AG20443 (cell line): ENCODE data around the gene PAGE2.
"Not testable (repeated sequence)": the region's sequence is repeated elsewhere in the genome, so short reads cannot be mapped to it uniquely, and the experiment has no call there.

ENCODE experiments used
- DNase-seq: peaks from one replicate; pipeline ENCODE4 v3.0.0; 2012; ENCODE audit warnings: low spot score, mixed read lengths

PAGE2 gene, protein sequence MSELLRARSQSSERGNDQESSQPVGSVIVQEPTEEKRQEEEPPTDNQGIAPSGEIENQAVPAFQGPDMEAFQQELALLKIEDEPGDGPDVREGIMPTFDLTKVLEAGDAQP

DNA sequence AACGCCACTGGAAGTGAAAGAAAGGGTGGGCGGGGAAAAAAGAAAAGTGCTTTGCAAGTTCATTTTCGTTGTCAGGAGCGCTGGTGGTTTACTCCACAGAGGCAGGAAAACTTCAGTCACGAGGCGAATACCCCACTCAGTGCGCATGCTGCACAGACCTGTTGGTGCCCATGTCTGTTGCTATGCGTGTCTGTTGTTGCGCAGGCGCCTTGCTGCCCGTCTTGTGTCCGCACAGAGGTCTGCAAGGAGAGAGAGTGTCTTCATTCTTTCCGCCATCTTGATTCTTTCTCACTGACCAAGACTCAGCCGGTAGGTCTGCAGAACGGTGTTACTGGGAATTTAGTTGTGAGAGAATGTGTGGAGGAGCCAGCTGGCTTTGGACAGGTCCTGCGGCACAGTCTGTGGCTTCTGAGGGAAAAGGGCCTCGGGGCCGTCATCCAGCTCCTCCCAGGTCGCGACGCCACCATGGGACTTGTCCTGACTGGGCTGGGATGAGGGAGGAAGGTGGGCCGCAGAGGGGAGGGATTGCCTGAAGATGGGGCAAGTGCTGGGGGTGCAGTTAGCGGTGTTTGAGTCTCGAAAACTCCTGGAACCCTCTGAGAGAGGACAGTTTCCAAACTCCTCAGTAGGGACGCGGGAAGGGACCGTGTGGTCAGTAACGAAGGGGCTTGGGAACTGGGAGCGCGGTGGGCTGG is at the start of gene PAGE2:
PAGE2 (plus strand) TSS at position 224 of the 695 bp plus-strand sequence. CDS start 1,003 bp downstream, outside the sequence.
- no peak for DNase-seq

GRCh38 chrX:55039471-55039870 is 49.3 kb upstream of the PAGE2 start:
- no peak for DNase-seq

GRCh38 chrX:55041514-55041913 is 47.3 kb upstream of the PAGE2 start:
- no peak for DNase-seq

GRCh38 chrX:55050599-55050998 is 38.2 kb upstream of the PAGE2 start:
- not testable (repeated sequence) for DNase-seq

DNA sequence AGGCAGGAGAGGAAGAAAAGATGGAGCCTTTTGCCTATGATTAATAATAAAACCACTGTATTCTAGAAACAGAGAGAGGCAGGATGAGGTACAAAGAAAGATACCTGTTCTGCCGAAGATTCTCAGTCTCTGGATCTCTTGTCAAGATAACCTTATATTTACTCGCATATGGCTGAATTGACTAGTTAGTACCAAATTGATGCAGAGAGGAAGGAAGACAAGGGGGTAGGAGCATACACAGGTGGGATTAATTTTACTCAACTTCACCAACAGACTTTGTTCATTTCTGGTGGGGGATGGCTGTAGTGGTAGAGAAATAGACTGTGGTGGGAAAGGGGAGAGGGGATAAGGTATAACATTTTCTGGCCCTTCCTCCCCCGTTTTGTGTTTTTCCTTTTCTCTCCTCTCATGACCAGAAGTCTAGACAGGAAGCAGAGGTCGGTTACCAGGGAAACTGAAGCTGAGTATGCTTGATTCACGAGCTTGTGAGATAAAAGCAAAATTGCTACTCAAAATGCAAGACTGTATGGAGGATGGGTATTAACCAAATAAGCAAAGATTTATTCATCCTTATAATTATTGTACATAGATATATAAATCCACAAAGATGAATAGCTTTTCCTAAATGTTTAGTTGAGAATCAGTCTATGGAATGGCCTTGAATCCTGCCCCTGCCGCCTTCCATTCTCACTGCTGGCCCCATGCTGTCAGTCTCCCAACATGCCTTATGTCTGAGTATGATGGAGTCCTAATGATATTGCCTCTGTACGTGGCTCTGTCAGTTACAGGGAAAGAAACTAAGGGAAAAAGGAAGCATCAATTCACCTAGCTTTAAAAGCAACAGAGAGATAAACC is 31.8 kb upstream of the PAGE2 start:
- no peak for DNase-seq

- peak; percentile 16 for DNase-seq
These were observed 31.1 kb upstream of the PAGE2 start for GRCh38 chrX:55057675-55058249.

- DNase-seq: not testable (repeated sequence)
These were observed 21.6 kb upstream of the PAGE2 start for GRCh38 chrX:55067180-55067579.

- no peak for DNase-seq
These were observed 16.5 kb upstream of the PAGE2 start for GRCh38 chrX:55072286-55072685.

- no peak for DNase-seq
These were observed 13.9 kb upstream of the PAGE2 start, which contains the start of gene PAGE2B for GRCh38 chrX:55074851-55075467. Gene PAGE2B, plus strand, starts transcription at chrX:55075030. Its CDS starts 1,012 bp downstream, at chrX:55076042.

DNA sequence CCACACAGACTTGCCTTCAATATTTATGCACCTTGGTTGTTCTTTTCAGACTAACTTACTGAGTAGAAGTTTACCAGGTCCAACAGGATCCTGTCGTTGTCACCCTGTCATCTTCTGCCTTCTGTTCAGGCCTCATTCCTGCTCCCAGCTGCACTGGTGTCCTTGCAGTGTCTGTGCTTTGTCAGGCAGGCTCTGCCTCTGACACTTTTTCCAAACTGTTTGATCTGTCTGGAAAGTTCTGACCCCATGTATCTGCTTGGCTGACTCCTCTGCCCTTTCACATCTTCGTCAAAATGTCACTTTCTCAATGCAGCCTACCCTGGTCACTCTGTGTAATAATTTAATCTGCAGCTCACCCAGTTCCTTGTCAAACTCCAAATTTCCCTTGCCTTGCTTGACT is 9.9 kb downstream of the PAGE2 start:
- no peak for DNase-seq

DNA sequence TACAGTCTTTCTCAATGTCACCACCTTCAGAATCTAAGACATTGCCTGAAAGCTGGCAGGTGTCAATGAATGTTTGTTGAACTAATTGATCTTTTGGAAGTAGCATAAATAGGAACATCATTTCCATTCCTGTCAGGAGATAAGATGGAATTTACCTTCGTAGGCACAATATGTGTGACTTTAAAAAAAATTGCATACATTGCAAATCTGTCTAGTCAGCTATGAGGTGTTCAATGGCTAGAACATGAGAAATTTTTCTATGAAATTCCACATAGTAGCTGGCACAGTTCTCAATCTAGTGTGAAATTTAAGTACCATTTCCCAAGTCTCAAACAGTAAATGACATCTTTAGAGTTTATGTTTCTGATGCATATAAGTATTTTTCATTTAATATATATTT is 10.3 kb downstream of the PAGE2 start:
- DNase-seq: no peak

DNA sequence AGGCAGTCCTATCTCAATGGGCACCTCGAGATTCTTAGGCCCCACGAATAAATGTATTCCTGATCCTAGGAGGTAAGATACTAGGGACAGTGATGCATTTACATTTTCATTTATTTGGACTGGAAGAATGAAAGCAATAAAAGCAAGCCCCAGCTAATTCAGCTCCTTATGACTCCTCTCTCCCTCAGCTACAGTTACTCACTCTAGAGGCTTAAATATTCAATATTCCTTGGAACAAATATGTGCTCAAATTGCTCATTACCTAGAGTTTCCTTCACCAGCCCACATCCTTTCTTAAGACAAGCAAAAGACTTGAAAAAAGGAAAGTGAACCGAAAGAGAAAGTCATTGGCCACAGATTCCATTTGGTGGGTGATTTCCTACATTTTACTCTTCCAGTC is 13.9 kb downstream of the PAGE2 start:
- no peak for DNase-seq

DNA sequence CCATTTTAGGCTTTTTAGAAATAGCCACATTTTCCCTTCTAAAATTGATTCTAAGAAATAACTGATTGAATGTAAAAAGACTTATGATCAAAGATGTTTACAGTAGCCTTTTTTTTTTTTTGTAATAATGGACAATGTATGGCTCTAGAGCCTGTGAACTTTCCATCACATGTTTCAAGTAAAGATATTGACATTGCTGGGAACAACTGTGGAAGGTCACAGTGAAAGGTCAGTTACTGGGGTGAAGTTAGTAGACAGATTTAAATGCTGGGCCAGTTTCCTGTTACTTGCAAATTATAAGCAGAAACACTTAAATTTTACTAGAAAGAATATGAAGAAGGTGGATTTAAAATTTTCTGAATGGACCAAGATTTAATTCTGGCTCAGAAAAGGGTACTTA is 18.4 kb downstream of the PAGE2 start:
- no peak for DNase-seq

DNA sequence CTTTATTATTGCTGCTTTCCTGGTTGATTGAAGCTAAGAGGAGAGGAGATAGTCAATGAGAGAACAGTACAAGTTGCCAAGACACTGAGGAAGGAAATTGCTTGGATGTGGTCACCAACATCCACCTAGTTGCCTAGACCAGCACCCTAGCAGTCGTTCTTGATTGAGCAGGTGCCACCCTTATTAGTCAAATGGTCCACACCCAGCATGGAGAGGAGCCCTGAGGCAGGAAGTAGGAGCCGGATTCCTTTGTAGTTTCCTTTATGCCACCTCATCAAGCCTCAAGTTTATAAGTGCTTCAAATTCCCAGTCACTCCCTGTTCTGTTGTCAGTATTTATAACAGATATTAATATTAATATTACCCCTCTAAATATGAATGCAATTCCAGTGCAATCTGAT is 19.1 kb downstream of the PAGE2 start:
- no peak for DNase-seq

DNA sequence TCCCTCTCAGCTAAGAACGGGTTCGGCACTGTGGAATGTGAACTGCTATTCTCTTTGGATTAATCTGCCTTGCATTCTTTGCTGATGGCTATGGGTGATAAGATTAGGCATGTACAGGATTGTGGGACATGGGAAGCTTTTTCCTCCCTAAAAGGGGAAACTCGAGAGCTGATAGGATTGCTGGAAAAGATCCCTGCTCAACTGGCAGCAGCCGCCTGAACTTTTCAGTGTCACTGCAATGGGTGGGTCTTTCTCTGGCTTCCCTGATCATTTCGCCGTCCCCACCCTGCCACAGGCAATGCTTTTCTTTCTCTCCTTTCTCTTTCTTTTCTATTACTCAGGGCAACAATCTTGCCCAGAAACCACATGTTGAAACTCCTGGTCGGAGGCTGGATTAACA is 20.5 kb downstream of the PAGE2 start:
- no peak for DNase-seq

DNA sequence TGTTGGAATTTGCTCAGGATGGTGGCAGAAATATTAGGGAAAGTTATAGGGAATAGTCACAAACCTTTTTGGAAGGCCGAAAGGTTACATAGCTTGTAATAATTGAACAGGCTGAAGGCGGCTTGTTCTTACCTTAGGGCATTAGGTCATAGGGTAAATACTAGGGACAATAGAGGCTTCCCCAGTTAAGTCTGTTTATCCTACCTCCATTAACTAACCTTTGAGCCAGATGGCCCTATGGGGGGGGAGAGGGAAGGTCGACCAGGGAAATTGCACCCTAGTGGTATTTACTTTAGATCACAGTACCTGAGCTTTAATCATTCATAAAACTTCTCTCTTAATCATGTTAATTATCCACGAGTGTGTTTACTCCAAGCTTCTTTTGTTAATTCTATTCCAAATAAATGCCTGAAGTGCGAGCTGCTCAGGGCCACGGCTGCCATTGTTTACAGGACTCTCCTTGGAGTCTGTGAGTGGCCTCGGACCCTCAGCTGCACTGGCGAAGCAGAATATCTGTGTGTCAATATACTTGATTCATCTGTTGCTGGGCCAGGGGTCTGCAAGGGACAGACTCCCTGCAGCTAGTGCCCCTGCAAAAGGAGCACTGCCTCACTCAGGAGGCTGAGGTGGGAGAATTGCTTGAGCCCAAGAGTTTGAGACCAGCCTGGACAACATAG is 22.9 kb downstream of the PAGE2 start:
- DNase-seq: no peak

DNA sequence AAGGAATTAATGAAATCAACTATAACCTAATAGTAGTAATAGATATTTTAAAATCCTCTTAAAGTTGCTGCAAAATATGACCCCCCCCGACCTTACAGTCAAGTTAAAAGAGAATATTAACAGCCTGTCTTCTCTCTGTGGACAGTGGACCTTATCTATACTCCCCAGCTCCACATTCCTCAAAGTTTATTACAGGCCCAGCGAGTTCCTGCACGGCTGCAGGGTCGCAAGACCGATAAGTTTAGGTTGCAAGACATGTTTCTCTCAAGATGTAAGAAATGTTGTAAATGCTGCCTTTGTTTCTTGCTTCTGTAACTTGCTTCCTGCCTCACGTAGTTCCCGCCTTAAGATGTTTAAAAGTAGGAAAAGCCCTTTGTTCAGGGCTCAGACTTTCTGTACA is 27.8 kb downstream of the PAGE2 start:
- DNase-seq: not testable (repeated sequence)

DNA sequence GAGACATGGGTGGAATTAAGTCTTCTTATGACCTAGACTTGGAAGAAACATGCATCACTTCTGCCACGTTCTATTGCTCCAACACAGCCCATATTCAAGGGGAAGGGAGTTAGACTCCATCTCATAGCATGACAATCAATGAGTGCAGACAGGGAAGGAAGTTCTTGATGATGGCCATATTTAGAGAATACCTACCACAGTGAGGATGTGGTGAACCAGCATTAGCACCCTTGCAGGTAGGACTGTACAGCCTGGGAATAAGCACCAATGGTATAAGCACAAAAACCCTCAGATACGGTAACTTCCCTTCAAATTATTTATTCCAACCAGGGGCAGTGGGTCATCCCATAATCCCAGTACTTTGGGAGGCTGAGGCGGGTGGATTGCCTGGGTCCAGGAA is 29.8 kb downstream of the PAGE2 start:
- DNase-seq: no peak

- DNase-seq: no peak
These were observed 30.5 kb downstream of the PAGE2 start for GRCh38 chrX:55119271-55119670.

- DNase-seq: no peak
These were observed 30.9 kb downstream of the PAGE2 start for GRCh38 chrX:55119712-55120111.

GRCh38 chrX:55120761-55121358 is 32.0 kb downstream of the PAGE2 start:
- DNase-seq: no peak
